ENCODE measurements around the gene FBXO42.

Gene FBXO42

DNA sequence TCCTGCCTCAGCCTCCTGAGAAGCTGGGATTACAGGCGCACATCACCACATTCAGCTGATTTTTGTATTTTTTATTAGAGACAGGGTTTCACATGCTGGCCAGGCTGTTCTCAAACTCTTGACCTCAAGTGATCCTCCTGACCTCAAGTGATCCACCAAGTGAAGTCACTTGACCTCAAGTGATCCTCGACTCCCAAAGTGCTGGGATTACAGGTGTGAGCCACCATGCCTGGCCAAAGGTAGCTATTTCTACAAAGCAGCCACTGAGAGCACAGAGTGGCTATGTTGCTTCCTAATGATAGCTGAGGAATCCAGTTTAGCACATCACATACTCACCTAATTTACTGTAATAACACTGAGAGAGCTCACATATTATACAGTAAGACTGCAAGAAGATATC lies 70.5 kb downstream of the FBXO42 start:
- TF ChIP-seq, protein P1, sequence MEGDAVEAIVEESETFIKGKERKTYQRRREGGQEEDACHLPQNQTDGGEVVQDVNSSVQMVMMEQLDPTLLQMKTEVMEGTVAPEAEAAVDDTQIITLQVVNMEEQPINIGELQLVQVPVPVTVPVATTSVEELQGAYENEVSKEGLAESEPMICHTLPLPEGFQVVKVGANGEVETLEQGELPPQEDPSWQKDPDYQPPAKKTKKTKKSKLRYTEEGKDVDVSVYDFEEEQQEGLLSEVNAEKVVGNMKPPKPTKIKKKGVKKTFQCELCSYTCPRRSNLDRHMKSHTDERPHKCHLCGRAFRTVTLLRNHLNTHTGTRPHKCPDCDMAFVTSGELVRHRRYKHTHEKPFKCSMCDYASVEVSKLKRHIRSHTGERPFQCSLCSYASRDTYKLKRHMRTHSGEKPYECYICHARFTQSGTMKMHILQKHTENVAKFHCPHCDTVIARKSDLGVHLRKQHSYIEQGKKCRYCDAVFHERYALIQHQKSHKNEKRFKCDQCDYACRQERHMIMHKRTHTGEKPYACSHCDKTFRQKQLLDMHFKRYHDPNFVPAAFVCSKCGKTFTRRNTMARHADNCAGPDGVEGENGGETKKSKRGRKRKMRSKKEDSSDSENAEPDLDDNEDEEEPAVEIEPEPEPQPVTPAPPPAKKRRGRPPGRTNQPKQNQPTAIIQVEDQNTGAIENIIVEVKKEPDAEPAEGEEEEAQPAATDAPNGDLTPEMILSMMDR (IDR thresholded peaks at IDR 0.05; ENCODE audit: insufficient read depth, low read depth, low read length, missing control alignments), result no peak
- DNase-seq (ENCODE audit: low read depth), result no peak
- H3K4me3 ChIP-seq (ENCODE audit: low read length), result no peak overlapping the region

DNA sequence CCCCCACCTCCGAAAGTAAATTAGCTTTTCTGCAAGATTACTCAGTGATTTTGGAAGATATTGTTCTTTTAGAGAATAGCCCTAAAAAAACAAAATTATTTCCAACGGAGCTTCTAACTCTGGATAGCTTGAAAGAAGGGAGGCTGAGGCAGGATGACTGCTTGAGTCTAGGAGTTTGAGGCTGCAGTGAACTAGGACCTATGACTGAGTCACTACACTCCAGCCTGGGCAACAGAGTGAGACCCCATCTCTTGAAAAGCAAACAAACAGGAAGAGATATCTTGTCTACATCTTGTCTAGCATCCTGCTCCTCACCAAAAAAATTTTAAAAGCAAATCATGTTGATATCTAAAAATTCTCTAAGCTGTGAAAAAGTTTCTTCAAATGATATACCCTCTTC lies 73.1 kb downstream of the FBXO42 start:
- H3K4me3 ChIP-seq (ENCODE audit: low read length), result no peak overlapping the region
- TF ChIP-seq, protein P1 (IDR thresholded peaks at IDR 0.05; ENCODE audit: insufficient read depth, low read depth, low read length, missing control alignments), result no peak
- DNase-seq (ENCODE audit: low read depth), result no peak

DNA sequence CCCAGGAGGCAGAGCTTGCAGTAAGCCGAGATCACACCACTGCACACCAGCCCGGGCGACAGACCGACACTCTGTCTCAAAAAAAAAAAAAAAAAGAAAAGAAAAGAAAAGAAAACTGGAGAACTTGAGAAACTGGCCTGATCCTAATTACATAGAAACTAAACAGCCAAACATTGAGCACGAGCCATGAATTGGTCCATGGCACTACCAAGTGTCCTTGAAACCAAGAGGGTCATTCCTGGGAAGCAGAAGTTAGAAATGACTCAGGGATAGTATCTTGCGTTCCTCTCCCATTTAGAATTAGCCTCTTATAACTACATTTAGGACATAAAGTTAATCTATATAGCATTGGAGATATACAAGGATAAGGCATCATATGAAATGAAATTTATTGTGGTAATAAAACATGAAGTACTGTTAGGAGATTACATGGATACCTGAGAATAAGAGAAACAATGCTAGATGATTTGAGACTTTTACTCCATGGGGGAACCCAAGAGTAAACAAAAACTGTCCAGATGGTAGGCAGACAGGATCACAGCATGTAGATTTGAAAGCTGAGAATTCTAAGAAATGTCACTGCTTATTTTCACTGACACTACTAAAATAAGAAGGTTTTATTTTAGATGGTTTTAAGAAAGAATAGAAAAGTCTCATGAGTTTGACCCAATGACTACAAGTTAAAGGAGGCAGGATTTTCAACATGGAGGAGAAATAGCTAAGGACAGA lies 75.8 kb downstream of the FBXO42 start:
- TF ChIP-seq, protein P1 (IDR thresholded peaks at IDR 0.05; ENCODE audit: insufficient read depth, low read depth, low read length, missing control alignments), result no peak
- no peak for DNase-seq (ENCODE audit: low read depth)
- H3K4me3 ChIP-seq (ENCODE audit: low read length), result no peak overlapping the region

DNA sequence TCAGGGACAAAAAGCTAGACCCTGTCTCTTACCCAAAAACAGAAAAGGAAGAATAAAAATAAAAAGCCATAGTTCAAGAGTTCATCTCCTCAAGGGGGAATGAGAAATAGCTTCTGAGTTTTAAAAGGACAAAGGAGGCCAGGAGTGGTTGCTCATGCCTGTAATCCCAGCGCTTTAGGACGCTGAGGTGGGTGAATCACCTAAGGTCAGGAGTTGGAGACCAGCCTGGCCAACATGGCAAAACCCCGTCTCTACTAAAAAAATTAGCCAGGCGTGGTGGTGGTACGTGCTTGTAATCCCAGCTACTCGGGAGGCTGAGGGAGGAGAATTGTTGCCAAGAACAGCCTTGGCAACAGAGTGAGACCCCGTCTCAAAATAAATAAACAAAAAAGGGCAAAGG lies 76.7 kb downstream of the FBXO42 start:
- DNase-seq (ENCODE audit: low read depth), result no peak

GRCh38 chr1:16267690-16268180 lies 84.5 kb downstream of the FBXO42 start:
- no peak for DNase-seq (ENCODE audit: low read depth)
- H3K4me3 ChIP-seq (ENCODE audit: low read length), result no peak overlapping the region
- TF ChIP-seq, protein P1 (IDR thresholded peaks at IDR 0.05; ENCODE audit: insufficient read depth, low read depth, low read length, missing control alignments), result no peak

More for the DNA sequence above, 76.7 kb downstream of the FBXO42 start:
- TF ChIP-seq, protein P1 (IDR thresholded peaks at IDR 0.05; ENCODE audit: insufficient read depth, low read depth, low read length, missing control alignments), result no peak
- no peak overlapping the region for H3K4me3 ChIP-seq (ENCODE audit: low read length)

DNA sequence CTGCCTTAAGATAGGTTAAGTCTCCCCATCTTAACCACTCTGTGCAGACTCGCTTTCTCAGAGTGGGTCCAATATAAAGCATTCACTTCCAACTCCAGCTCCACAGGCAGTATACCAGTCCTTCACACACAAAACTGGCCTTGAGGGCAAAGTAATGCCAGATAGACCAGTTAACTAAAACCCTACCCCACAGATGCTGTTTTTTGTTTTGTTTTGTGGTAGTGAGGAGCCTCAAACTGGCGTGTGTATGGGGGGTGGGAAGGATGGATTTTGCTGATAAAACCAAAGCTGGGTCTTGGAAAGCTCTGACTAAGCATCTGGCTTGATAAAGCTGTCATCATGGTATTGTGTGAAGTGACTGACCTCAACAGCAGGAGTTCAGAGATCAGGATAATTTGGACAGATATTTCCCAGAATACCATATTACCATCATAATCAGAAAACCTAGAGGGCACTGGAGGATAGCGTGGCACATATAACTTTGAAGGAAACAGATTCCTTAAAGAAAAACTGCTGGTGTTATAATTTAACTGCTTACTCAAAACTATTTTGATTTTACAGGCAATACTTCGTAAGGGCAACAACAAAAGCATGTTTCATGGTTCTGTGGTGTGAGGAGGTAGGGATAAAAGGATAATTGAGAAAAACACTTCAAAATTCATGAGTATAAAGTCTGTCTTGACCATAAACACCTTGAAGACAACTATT lies 85.7 kb downstream of the FBXO42 start:
- no peak for DNase-seq (ENCODE audit: low read depth)
- TF ChIP-seq, protein P1 (IDR thresholded peaks at IDR 0.05; ENCODE audit: insufficient read depth, low read depth, low read length, missing control alignments), result no peak
- H3K4me3 ChIP-seq (ENCODE audit: low read length), result no peak overlapping the region

All from epithelial cell of esophagus (primary cell).